ENCODE data around the gene USP32.
"Not testable (repeated sequence)": the region's sequence is repeated elsewhere in the genome, so short reads cannot be mapped to it uniquely, and the experiment has no call there.

Gene USP32

DNA sequence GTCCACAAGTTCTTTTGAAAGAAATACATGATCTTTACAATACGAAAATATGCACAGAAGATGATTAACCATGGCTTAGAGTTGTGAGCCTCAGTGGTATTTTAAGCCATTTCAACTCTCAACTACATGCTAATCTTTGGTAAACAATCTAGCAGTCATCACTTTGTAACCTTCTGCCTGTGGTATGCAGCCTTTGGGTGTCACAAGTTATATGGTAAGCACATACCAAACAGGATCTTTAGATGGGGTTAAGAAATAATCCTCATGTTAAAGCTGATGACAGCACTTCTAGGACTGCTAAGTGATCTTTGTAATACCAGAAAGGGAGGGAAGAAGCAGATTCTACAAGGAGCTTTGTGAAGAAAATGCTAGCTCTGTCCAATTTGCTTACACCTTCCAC, 167.9 kb downstream of the USP32 start:
- no peak for DNase-seq (ENCODE audit: low read depth)
- H3K4me3 ChIP-seq (ENCODE audit: low read depth, low read length) = no peak overlapping the region
- TF ChIP-seq, protein P1, sequence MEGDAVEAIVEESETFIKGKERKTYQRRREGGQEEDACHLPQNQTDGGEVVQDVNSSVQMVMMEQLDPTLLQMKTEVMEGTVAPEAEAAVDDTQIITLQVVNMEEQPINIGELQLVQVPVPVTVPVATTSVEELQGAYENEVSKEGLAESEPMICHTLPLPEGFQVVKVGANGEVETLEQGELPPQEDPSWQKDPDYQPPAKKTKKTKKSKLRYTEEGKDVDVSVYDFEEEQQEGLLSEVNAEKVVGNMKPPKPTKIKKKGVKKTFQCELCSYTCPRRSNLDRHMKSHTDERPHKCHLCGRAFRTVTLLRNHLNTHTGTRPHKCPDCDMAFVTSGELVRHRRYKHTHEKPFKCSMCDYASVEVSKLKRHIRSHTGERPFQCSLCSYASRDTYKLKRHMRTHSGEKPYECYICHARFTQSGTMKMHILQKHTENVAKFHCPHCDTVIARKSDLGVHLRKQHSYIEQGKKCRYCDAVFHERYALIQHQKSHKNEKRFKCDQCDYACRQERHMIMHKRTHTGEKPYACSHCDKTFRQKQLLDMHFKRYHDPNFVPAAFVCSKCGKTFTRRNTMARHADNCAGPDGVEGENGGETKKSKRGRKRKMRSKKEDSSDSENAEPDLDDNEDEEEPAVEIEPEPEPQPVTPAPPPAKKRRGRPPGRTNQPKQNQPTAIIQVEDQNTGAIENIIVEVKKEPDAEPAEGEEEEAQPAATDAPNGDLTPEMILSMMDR (IDR thresholded peaks at IDR 0.05; ENCODE audit: insufficient read depth, low read depth, low read length, missing control alignments) = no peak

DNA sequence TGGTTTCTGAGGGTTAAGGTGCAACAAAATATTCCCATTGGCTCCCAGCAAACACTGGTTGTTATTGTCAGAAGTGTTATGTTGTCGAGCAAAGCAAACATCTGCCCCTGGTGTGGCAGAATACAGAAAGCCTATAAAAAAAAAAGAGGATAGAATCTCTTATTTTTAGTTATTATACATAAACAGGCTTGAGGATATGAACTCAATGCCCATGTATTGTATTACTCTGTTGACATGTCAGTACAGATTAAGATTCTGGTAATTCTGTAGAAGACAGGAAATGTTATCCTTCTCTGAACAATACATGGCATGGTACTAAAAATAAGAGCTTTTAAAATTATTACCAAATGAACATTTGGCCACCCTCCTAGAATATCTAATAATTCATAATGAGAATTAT, 168.5 kb downstream of the USP32 start:
- TF ChIP-seq, protein P1 (IDR thresholded peaks at IDR 0.05; ENCODE audit: insufficient read depth, low read depth, low read length, missing control alignments) = no peak

DNA sequence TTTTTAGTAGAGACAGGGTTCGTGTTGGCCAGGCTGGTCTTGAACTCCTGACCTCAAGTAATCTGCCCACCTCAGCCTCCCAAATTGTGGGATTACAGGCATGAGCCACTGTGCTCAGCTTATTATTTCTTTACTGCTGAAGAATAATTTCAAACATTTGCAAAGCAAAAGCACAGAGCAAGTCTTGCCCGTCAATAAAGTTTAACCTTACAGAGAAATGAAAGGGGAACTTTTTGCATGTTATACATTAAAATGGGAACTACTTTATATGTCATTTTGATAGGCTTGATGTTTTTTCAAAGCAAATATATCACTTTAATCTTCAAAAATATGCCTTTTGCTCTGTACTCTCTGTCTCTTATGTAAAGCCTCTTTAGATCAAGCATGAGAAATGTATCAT, 173.2 kb downstream of the USP32 start:
- DNase-seq (ENCODE audit: low read depth) = not testable (repeated sequence)

More for the DNA sequence above, 168.5 kb downstream of the USP32 start:
- H3K4me3 ChIP-seq (ENCODE audit: low read depth, low read length) = no peak overlapping the region
- DNase-seq (ENCODE audit: low read depth) = no peak

DNA sequence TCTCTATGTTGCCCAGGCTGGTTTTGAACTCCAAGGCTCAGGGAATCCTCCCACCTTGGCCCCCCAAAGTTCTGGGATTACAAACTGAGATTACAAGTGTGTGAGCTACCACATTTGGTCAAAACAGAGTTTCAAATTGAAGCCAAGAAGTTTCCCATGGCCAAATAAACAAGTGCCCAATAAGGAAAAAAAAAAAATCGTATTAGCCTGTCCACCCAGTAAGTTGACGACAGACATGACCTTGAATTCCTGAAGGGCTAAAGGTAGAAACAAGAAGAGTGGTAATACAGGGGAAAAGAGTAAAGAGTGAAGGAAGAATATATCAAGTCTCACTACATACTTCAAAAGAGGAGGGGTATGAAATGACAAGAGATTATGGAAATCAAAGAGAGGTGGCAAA, 176.0 kb downstream of the USP32 start:
- DNase-seq (ENCODE audit: low read depth); H3K4me3 ChIP-seq (ENCODE audit: low read depth, low read length): not testable (repeated sequence)

More for the DNA sequence above, 173.2 kb downstream of the USP32 start:
- H3K4me3 ChIP-seq (ENCODE audit: low read depth, low read length) = not testable (repeated sequence)

DNA sequence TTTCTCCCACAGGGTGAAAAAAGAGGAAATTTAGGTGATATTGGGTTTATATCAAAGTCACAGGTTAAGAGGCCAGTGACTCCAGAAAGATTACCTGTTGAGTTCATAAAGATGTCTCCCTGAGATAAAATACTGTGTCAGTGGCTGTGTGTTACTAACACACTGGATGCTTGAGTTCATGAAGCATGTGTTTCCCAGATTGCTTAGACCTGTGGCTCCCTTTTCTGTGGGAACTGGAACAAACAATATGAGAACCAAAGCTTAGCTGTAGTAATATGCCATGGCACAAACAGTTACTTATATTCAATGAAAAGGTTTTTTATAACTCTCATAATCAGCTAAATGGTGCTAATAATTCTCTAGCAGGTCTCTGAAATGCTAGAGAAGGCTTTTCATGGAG, 180.7 kb downstream of the USP32 start:
- H3K4me3 ChIP-seq (ENCODE audit: low read depth, low read length) = not testable (repeated sequence)

DNA sequence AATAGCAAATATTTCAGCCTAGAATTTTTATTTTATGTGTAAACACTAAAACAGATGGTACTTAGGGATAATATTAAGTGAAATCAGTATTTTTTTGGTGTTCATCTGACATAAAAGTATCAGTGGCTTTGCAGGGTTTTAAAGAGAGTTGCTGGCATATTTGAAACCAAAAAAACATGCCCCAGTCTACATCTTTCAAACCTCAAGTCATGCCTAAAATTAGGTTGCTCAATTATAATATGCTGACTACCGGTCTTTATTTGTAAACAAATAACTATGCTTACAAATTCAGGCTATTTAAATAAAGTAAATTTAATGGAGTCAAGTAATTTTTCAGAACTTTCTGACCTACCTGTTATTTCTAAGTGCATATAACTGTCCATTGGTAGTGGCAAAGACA, 183.6 kb downstream of the USP32 start:
- not testable (repeated sequence) for H3K4me3 ChIP-seq (ENCODE audit: low read depth, low read length); DNase-seq (ENCODE audit: low read depth)

More for the DNA sequence above, 180.7 kb downstream of the USP32 start:
- not testable (repeated sequence) for DNase-seq (ENCODE audit: low read depth)

DNA sequence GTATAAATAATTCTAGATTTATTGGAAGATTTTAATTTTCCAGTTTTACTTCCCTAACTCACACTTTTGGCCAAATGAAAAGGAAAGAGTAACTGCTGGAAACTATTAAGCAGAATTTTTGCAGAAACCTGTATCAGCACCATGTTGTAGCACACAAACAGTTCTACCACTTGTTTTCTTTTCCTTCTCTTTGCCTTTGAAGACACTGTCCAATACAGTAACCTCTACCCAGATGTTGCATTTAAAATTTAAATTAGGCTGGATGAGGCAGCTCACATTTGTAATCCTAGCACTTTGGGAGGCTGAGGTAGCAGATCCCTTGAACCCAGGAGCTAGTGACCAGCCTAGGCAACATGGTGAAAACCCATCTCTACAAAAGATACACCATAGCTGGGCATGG, 186.2 kb downstream of the USP32 start:
- H3K4me3 ChIP-seq (ENCODE audit: low read depth, low read length); DNase-seq (ENCODE audit: low read depth): not testable (repeated sequence)

DNA sequence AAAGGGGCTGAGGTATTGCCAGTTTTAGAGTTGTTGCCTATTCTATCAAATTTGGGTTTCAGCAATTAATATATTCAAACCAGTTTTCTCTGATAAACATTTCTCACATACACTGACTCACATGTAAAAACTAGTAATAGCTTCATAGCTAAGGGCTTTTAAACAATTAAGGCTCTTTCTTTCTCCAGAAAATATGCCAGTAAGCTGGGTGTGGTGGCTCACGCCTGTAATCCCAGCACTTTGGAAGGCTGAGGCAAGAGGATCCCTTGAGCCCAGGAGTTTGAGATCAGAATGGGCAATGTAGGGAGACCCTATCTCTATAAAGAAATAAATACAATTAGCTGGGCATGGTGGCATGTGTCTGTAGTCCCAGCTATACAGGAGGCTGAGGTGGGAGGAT, 193.3 kb downstream of the USP32 start:
- not testable (repeated sequence) for H3K4me3 ChIP-seq (ENCODE audit: low read depth, low read length); DNase-seq (ENCODE audit: low read depth)

DNA sequence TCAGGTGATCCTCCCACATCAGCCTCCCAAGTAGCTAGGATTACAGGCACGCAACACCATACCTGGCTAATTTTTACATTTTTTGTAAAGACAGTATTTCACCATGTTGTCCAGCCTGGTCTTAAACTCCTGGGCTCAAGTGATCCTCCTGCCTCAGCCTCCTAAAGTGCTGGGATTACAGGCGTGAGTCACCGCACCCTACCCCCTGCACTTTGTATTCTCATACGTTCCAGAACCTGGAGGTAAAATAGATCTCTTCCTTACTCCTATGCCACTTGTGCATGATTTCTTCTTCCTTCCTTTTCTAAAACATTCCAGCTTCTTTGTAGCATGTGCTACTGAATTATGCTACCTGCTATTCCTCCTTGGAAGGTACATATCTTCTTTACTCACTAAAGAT, 197.8 kb downstream of the USP32 start:
- H3K4me3 ChIP-seq (ENCODE audit: low read depth, low read length); DNase-seq (ENCODE audit: low read depth): not testable (repeated sequence)

DNA sequence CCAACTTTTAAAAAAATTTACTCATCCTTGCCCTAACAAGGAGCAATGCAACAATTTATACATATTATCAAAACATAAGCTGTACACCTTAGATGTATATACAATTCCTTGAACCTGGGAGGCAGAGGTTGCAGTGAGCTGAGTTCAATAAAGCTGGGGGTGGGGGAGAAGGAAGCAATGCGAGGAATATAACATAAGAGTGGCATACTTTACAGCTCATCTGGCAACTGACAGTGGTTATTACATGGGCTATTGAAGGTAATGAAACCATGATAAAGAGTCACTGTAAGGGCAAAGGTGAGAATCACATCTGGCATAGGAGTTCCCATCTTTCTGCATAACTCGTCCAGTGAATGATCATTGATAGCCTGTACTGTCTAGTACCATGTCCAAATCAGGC, 198.5 kb downstream of the USP32 start:
- no peak overlapping the region for H3K4me3 ChIP-seq (ENCODE audit: low read depth, low read length)
- no peak for DNase-seq (ENCODE audit: low read depth)
- TF ChIP-seq, protein P1 (IDR thresholded peaks at IDR 0.05; ENCODE audit: insufficient read depth, low read depth, low read length, missing control alignments) = no peak

DNA sequence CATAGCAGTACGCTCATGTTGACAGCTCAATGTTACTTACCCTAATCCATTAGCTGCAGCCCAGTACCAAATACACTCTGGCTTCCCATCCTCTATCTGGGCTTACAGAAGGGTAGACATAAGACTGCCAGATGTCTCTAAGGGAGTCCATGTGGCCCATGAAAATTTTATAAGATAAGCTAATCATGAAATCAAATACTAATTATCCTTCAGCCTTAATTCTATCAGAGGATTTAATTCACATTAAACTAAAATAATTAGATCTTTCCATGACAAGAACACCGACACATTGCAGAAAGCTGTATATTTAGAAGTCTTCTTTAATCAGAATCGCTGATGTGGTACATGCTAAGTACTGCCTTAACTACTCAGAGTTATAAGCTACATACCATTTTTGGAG, 198.9 kb downstream of the USP32 start:
- not testable (repeated sequence) for DNase-seq (ENCODE audit: low read depth); H3K4me3 ChIP-seq (ENCODE audit: low read depth, low read length)

DNA sequence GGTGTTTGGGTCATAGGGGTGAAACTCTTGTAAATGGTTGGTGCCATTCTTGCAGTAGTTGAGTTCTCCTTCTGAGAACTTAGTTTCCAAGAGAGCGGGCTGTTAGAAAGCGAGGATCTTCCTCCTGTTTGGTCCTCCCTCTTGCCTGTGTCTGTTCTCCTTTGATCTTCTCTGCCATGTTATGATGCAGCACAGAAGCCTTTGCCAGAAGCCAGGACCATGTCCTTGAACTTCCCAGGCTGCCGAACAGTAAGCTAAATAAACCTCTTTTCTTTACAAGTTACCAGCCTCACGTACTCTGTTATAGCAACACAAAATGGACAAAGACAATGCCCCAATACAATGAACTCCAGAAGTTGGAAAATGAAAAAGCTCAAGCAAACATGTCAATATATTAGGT, 201.9 kb downstream of the USP32 start:
- not testable (repeated sequence) for H3K4me3 ChIP-seq (ENCODE audit: low read depth, low read length); DNase-seq (ENCODE audit: low read depth)
